ENCODE measurements around the gene TST. TPM values are rescaled to one million over a fixed set of nuclear protein-coding genes. Genes with fewer than 3 reads are reported as not detected.

The TST gene
- total and polyA plus RNA-seq, 2 of the 8 experiments (the other 6 are each of a cell fraction or from before 2014, with no cell fraction given), result 22.6 to 61.6 TPM

GRCh38 chr22:37032535-37033460 is 13.6 kb upstream of the TST start:
- POLR2A ChIA-PET (ENCODE audit: partially characterized antibody), result interaction anchor here (0.9 to 5.0 kb wide), 6 partner anchors 8 to 19 kb away, joined by 3 to 33 read pairs (median 4); partner anchors contain the start of genes KCTD17, MPST and TST
- Histone ChIP-seq H3K4ac (replicated peaks; ENCODE audit: insufficient read length, low read depth, low read length) (no peak overlapping the region), H2BK120ac (replicated peaks; ENCODE audit: low read depth, low read length) (no peak overlapping the region), H3K4me3 (ENCODE audit: extremely low read depth in 1 of 4, insufficient read depth in 2 of 4, low read depth in 3 of 4, low read length in 4 of 4) (no peak overlapping the region), H4K5ac (ENCODE audit: insufficient read length, low read depth, low read length) (no peak overlapping the region), H3K23me2 (ENCODE audit: low read depth, low read length) (no peaks in the 10 kb centered on the region), H2AFZ (ENCODE audit: low read length) (no peak overlapping the region), H3K9me3 (ENCODE audit: insufficient read depth in 2 of 2, low read depth in 1 of 2, low read length in 1 of 2) (no peaks in the 10 kb centered on the region), H2BK20ac (ENCODE audit: low read length) (no peak overlapping the region), H3K9ac (replicated peaks in 1 of 4; ENCODE audit: extremely low read depth in 1 of 4, low read depth in 3 of 4, low read length in 3 of 4) (no peak overlapping the region), H2BK15ac (ENCODE audit: low read length) (no peak overlapping the region), H3K79me2 (ENCODE audit: control insufficient read depth in 1 of 2, insufficient read depth in 2 of 2, low read length in 2 of 2) (no peaks in the 10 kb centered on the region), H3K4me2 (ENCODE audit: insufficient read depth in 1 of 2, low read depth in 2 of 2, low read length in 2 of 2) (no peak overlapping the region), H3K23ac (ENCODE audit: insufficient read length) (no peak overlapping the region), H3K14ac (ENCODE audit: insufficient read length) (no peak overlapping the region), H3K18ac (ENCODE audit: extremely low read depth, low read length) (0 out of 2 replicates have a peak overlapping the region, but pooled peaks have one; percentile 75), H4K8ac (ENCODE audit: extremely low read depth, insufficient read depth, low read length) (peak overlapping the region; percentile 12; the same call in 1 of the 2 replicates), H3K27me3 (replicated peaks in 1 of 4; ENCODE audit: control insufficient read depth in 3 of 4, extremely low read depth in 1 of 4, insufficient read depth in 3 of 4, low read length in 3 of 4) (0 out of 7 replicates have a peak, but pooled peaks cover 0 to 3% (median 0%) of the 10 kb centered on the region in 4 experiments), H4K20me1 (replicated peaks in 1 of 2; ENCODE audit: control insufficient read depth in 1 of 2, insufficient read depth in 2 of 2, low read length in 2 of 2) (peaks cover 0 to 5% of the 10 kb centered on the region in 2 experiments), H4K91ac (replicated peaks; ENCODE audit: insufficient read length, low read length) (no peak overlapping the region), H2BK5ac (ENCODE audit: low read depth, low read length) (no peak overlapping the region), H3K79me1 (ENCODE audit: low read depth, low read length) (no peaks in the 10 kb centered on the region), H3K36me3 (ENCODE audit: control insufficient read depth in 2 of 4, insufficient read depth in 4 of 4, low read length in 3 of 4) (peaks cover 0 to 22% (median 2%) of the 10 kb centered on the region in 4 experiments; a peak in 4 of 8 replicates), H3K4me1 (replicated peaks in 1 of 4; ENCODE audit: control insufficient read depth in 3 of 4, insufficient read depth in 4 of 4, low read length in 3 of 4) (peaks cover 0 to 11% (median 5%) of the 10 kb centered on the region in 4 experiments; a peak in 4 of 7 replicates), H3K27ac (ENCODE audit: low read depth, low read length) (no peak overlapping the region), H3K56ac (replicated peaks; ENCODE audit: insufficient read length, low read depth, low read length) (no peak overlapping the region), H2AK5ac (ENCODE audit: low read depth, low read length) (no peak overlapping the region; the same call in 1 of the 2 replicates), H2BK12ac (ENCODE audit: low read depth, low read length) (peak overlapping the region; percentile 75; the same call in 1 of the 2 replicates)
- FAIRE-seq, result no peak
- CTCF ChIA-PET (ENCODE audit: partially characterized antibody), result interaction anchor here (0.7 to 5.7 kb wide), 12 partner anchors 12 to 206 kb away, joined by 3 to 56 read pairs (median 4); partner anchors contain the start of genes MPST and TST
- DNase-seq (ENCODE audit: low read depth in 1 of 2, low spot score in 2 of 2), result peak in 1 of 2 experiments; percentile 50
- 79% methylated on average over 18 of the region's 18 CpGs; no CpG with 5 or more reads in 1 of the 2 experiments for WGBS, 2 experiments (ENCODE audit: extremely low coverage in 1 of 2, insufficient coverage in 1 of 2, insufficient read length in 1 of 2, insufficient replicate concordance in 2 of 2, low coverage in 1 of 2, low lambda C conversion rate in 2 of 2, missing lambda C conversion rate in 1 of 2)
- TF ChIP-seq CBX5 (IDR thresholded peaks at IDR 0.05; ENCODE audit: low read depth, low read length) (no peak), KDM1A (IDR thresholded peaks at IDR 0.05; ENCODE audit: borderline replicate concordance, low read length) (peak; percentile 94)

Measured in H1 (cell line).